Measurements from ENCODE around the gene LTK.

Gene LTK

GRCh38 chr15:41503669-41504010, 10.0 kb downstream of the LTK start:
- Histone ChIP-seq H3K9ac (ENCODE audit: low read depth, low read length) (no peak overlapping the region), H3K4me3 (ENCODE audit: low read depth, low read length) (no peak overlapping the region), H3K4me1 (ENCODE audit: control insufficient read depth, insufficient read depth, low read length) (no peaks in the 10 kb centered on the region), H3K9me3 (ENCODE audit: control insufficient read depth, insufficient read depth, low read length) (no peaks in the 10 kb centered on the region), H3K27me3 (ENCODE audit: control insufficient read depth, insufficient read depth, low read length) (peaks cover 90% of the 10 kb centered on the region), H3K36me3 (ENCODE audit: control insufficient read depth, insufficient read depth, low read length) (no peaks in the 10 kb centered on the region)

GRCh38 chr15:41502795-41503668, 10.6 kb downstream of the LTK start:
- H3K9me3 ChIP-seq (ENCODE audit: control insufficient read depth, insufficient read depth, low read length) = no peaks in the 10 kb centered on the region
- no peaks in the 10 kb centered on the region for H3K4me1 ChIP-seq (ENCODE audit: control insufficient read depth, insufficient read depth, low read length)
- H3K9ac ChIP-seq (ENCODE audit: low read depth, low read length) = no peak overlapping the region
- peak overlapping the region; percentile 45 for H3K4me3 ChIP-seq (ENCODE audit: low read depth, low read length)
- peaks cover 93% of the 10 kb centered on the region for H3K27me3 ChIP-seq (ENCODE audit: control insufficient read depth, insufficient read depth, low read length)
- no peaks in the 10 kb centered on the region for H3K36me3 ChIP-seq (ENCODE audit: control insufficient read depth, insufficient read depth, low read length)

- no peak overlapping the region for H3K9ac ChIP-seq (ENCODE audit: low read depth, low read length)
Observed at GRCh38 chr15:41501931-41502794, 11.5 kb downstream of the LTK start.

GRCh38 chr15:41501191-41501917, 12.3 kb downstream of the LTK start:
- no peaks in the 10 kb centered on the region for H3K9me3 ChIP-seq (ENCODE audit: control insufficient read depth, insufficient read depth, low read length)
- H3K36me3 ChIP-seq (ENCODE audit: control insufficient read depth, insufficient read depth, low read length) = no peaks in the 10 kb centered on the region
- H3K4me3 ChIP-seq (ENCODE audit: low read depth, low read length) = peak overlapping the region; percentile 45
- no peak overlapping the region for H3K9ac ChIP-seq (ENCODE audit: low read depth, low read length)
- H3K27me3 ChIP-seq (ENCODE audit: control insufficient read depth, insufficient read depth, low read length) = peaks cover 98% of the 10 kb centered on the region
- H3K4me1 ChIP-seq (ENCODE audit: control insufficient read depth, insufficient read depth, low read length) = no peaks in the 10 kb centered on the region

More at GRCh38 chr15:41501931-41502794, 11.5 kb downstream of the LTK start:
- Histone ChIP-seq H3K4me3 (ENCODE audit: low read depth, low read length) (peak overlapping the region; percentile 45), H3K9me3 (ENCODE audit: control insufficient read depth, insufficient read depth, low read length) (no peaks in the 10 kb centered on the region), H3K27me3 (ENCODE audit: control insufficient read depth, insufficient read depth, low read length) (peaks cover 93% of the 10 kb centered on the region), H3K36me3 (ENCODE audit: control insufficient read depth, insufficient read depth, low read length) (no peaks in the 10 kb centered on the region), H3K4me1 (ENCODE audit: control insufficient read depth, insufficient read depth, low read length) (no peaks in the 10 kb centered on the region)

- Histone ChIP-seq H3K9me3 (ENCODE audit: control insufficient read depth, insufficient read depth, low read length) (no peaks in the 10 kb centered on the region), H3K4me1 (ENCODE audit: control insufficient read depth, insufficient read depth, low read length) (no peaks in the 10 kb centered on the region), H3K9ac (ENCODE audit: low read depth, low read length) (no peak overlapping the region), H3K27me3 (ENCODE audit: control insufficient read depth, insufficient read depth, low read length) (peaks cover 100% of the 10 kb centered on the region), H3K36me3 (ENCODE audit: control insufficient read depth, insufficient read depth, low read length) (no peaks in the 10 kb centered on the region), H3K4me3 (ENCODE audit: low read depth, low read length) (peak overlapping the region; percentile 13)
Observed at GRCh38 chr15:41499109-41499851, 14.3 kb downstream of the LTK start.

GRCh38 chr15:41498657-41499056, 15.0 kb downstream of the LTK start:
- Histone ChIP-seq H3K4me3 (ENCODE audit: low read depth, low read length) (no peak overlapping the region), H3K9me3 (ENCODE audit: control insufficient read depth, insufficient read depth, low read length) (no peaks in the 10 kb centered on the region), H3K36me3 (ENCODE audit: control insufficient read depth, insufficient read depth, low read length) (no peaks in the 10 kb centered on the region), H3K9ac (ENCODE audit: low read depth, low read length) (no peak overlapping the region), H3K4me1 (ENCODE audit: control insufficient read depth, insufficient read depth, low read length) (no peaks in the 10 kb centered on the region), H3K27me3 (ENCODE audit: control insufficient read depth, insufficient read depth, low read length) (peaks cover 98% of the 10 kb centered on the region)

GRCh38 chr15:41495736-41496599, 17.7 kb downstream of the LTK start:
- peaks cover 4% of the 10 kb centered on the region for H3K4me1 ChIP-seq (ENCODE audit: control insufficient read depth, insufficient read depth, low read length)
- peaks cover 96% of the 10 kb centered on the region for H3K27me3 ChIP-seq (ENCODE audit: control insufficient read depth, insufficient read depth, low read length)
- no peak overlapping the region for H3K9ac ChIP-seq (ENCODE audit: low read depth, low read length)
- peak overlapping the region; percentile 49 for H3K4me3 ChIP-seq (ENCODE audit: low read depth, low read length)
- no peaks in the 10 kb centered on the region for H3K36me3 ChIP-seq (ENCODE audit: control insufficient read depth, insufficient read depth, low read length)
- no peaks in the 10 kb centered on the region for H3K9me3 ChIP-seq (ENCODE audit: control insufficient read depth, insufficient read depth, low read length)

GRCh38 chr15:41494922-41495735, 18.5 kb downstream of the LTK start:
- Histone ChIP-seq H3K4me3 (ENCODE audit: low read depth, low read length) (peak overlapping the region; percentile 49), H3K9me3 (ENCODE audit: control insufficient read depth, insufficient read depth, low read length) (no peaks in the 10 kb centered on the region), H3K9ac (ENCODE audit: low read depth, low read length) (no peak overlapping the region), H3K27me3 (ENCODE audit: control insufficient read depth, insufficient read depth, low read length) (peaks cover 94% of the 10 kb centered on the region), H3K4me1 (ENCODE audit: control insufficient read depth, insufficient read depth, low read length) (peaks cover 4% of the 10 kb centered on the region), H3K36me3 (ENCODE audit: control insufficient read depth, insufficient read depth, low read length) (no peaks in the 10 kb centered on the region)

GRCh38 chr15:41494190-41494921, 19.3 kb downstream of the LTK start:
- H3K27me3 ChIP-seq (ENCODE audit: control insufficient read depth, insufficient read depth, low read length) = peaks cover 86% of the 10 kb centered on the region
- H3K4me3 ChIP-seq (ENCODE audit: low read depth, low read length) = peak overlapping the region; percentile 49
- H3K4me1 ChIP-seq (ENCODE audit: control insufficient read depth, insufficient read depth, low read length) = peaks cover 4% of the 10 kb centered on the region
- no peak overlapping the region for H3K9ac ChIP-seq (ENCODE audit: low read depth, low read length)
- no peaks in the 10 kb centered on the region for H3K9me3 ChIP-seq (ENCODE audit: control insufficient read depth, insufficient read depth, low read length)
- no peaks in the 10 kb centered on the region for H3K36me3 ChIP-seq (ENCODE audit: control insufficient read depth, insufficient read depth, low read length)

Data from iPS-15b (cell line).